HG03064 (cell line): Measurements from ENCODE around the gene KCNN4.

Experiments used
- ATAC-seq: cut with Tn5 transposase; IDR thresholded peaks from one replicate; pipeline ENCODE4 v1.9.1; 2021; ENCODE audit warnings: low read depth; ENCODE audit not compliant: unreplicated experiment

The KCNN4 gene

GRCh38 chr19:43751466-43752220 lies 29.1 kb downstream of the KCNN4 start:
- ATAC-seq, result no peak

DNA sequence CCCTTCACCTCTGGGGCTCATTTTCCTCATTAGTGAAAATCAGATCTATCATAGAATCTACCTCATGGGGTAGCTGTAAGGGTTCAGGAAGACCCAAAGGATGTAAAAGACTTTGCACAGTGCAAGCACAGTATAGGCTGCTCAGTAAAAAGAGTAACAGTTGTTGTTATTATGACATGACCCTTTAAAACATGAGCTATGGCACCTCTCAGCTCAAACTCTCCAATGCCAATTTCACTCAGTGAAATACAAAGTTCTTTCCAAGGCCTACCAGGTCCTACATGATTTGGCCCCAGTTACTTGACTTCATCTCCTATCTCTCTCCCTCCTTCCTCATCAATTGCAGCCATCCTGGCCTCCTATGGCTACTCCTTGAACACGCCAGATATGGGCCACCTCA lies 30.9 kb downstream of the KCNN4 start:
- no peak for ATAC-seq

DNA sequence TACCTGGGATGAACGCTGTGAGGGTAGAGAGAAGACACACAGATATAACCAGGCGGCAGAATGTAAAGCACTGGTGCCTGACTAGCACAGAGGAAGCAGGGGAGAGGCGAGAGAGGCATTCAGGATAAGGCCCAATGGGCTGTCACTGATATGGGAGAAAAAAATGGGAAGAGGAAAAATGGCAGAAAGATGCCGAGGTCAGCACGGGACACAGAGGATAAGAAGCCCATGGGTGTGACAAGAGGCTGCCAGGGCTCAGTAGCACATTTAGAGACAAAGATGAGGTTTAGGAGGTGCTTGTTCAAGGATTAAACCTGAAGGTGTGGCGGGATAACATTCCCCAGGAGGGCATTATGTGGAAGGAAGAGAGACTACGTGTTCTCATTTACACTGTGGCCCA lies 31.6 kb downstream of the KCNN4 start:
- ATAC-seq, result no peak

DNA sequence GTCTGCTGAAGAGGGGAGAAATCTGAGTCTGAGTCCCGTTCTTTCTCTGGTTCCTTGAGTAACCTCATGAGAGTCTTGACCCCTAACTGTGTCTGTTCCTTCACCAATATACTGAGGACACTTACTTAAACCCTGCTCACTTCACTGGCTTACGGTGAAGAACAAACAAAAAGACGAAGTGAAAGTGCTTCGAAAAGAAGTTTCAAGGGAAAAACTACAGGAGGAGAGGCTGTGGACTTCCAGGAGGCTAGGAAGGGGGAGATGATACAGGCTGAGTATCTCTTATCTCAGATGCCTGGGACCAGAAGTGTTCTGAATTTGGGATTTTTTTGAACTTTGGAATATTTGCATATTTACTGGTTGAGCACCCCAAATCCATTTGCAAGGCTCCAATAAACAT lies 32.1 kb downstream of the KCNN4 start:
- no peak for ATAC-seq

DNA sequence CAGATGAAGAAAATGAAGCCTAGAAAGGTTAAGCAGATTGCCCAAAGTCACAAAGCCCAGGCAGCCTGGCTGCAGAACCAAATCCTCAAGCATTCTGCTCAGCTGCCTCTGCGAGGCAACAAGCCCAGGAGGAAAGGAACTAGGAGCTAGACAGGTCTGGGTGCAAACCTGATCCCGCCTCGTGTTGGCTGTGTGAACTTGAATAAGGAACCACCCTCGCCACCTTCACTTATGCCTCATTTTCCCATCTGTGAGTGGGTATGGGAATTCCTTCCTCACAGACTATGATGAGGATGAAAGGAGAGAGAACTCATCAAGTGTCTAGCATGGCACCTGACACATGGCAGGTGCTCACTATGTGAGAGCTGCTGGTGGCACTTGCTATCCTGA lies 32.6 kb downstream of the KCNN4 start:
- no peak for ATAC-seq

DNA sequence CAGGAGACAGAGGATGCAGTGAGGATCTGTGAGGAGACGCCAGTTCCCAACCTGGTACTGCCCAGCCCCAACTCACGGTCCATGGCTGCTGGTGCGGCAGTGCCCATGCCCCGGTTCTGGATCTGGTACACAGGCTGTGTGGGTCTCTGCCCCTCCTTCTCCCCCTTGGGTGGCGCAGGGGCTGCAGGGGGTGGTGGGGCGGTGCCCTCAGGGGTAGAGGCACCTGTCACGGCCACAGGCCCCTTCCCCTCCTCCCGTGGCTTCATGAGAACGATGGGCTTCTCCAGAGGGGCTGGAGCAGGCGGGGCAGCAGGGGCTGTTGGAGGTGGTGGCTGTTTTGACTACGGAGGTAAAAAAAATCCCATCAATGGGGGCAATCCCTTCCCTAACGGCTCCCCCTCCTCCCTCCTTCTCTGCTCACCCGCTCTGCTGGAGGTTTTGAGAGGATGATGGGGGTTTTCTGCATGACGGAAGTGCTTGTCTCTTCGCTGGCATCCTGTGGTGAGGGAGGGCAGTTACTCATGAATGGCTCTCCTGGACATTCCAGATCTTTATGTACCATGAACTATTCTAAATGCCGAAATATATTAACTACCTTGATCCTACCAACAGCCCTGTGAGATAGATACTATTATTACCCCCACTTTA lies 33.1 kb downstream of the KCNN4 start:
- ATAC-seq, result no peak

DNA sequence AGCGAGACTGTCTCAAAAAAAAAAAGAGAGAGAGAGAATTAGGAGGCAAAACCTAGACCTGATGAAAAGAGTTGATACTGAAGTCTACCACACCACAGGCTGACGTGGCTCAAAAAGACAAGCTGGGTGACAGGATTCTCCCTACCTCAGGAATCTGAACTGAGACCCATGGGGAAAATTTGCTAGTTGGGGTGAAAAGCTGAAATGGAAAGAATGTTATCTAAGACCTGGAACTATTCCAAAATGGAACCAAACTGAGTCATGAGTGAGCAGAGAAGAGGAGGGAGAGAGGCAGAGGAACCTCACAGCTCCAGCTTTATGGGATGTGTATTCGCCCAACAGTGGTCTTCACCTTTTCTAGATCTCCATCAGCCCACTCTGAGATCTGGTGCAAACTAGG lies 37.7 kb downstream of the KCNN4 start:
- no peak for ATAC-seq

DNA sequence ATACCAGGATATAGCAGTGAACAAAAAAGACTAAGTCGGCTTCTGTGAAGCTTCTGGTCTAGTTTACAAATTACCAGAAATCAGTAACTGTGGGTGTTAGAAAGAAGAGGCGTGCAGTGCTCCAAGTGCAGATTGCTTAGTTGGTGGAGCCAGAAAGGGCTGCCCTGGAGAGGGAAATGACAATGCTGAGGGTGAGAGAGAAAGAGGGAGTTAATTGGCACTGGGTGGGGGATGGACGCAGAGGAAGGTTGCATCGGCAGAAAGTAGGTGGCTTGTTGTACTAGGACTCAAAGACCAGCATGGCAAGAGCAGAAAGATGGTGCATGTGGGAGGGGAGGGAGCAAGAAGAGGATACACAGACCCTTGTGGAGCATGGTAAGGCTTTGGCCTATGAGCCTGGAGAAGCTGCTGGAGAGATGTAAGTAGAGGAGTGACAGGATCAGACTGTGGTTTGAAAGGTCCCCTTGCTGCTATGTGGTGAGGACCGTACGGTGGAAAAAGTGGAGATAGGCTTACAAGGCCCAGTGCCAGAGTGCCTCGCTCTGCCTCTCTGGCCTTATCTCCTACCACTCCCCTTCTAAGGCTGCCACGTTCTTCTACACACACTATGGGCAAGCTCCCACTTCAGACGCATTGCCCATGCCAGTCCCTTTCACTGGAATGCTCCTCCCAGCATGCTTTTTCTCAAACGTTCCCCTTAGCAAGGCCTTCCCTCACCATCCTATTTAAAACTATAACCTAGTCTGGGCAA lies 39.5 kb downstream of the KCNN4 start:
- no peak for ATAC-seq

GRCh38 chr19:43739439-43740235 lies 41.1 kb downstream of the KCNN4 start:
- no peak for ATAC-seq

DNA sequence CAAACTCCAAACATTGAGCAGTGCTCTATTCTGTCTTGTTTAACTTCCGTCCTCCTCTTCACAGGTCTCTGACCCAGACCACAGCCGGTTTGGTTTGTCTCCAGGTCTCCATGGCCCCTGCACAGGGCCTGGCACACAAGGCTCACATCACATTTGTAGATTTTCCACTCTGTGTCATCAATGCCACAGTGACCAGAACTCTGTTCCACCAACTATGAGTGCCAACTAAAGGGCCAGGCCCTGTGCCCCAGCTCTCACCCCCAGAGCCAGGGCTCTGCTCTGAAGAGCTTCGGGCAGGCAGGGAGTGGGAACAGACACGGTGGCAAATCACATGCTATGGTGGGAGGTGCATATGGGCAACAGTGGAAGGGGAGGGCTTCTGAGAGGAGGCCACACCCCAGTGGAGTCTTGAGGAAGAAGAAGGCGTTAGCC lies 42.0 kb downstream of the KCNN4 start:
- ATAC-seq, result no peak

DNA sequence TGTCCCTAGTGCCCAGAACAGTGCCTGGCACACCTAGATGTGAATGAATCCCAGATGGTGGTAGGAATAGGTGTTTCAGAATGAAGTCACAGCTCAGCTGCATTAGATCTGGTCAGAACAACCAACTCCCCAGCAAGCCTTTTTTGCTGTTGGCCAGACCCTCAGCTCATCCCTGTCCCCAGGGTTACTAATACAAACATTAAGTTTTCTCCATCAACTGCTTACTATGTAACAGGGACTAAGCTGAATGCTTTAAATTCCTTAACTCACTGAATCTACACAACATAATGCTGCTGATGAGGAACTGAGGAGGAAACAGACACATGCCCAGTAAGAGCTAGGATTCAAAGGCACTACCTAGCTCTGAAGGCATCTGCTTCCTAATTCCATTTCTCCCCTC lies 44.8 kb downstream of the KCNN4 start:
- no peak for ATAC-seq

- no peak for ATAC-seq
Observed at GRCh38 chr19:43735013-43735412, 45.8 kb downstream of the KCNN4 start.

DNA sequence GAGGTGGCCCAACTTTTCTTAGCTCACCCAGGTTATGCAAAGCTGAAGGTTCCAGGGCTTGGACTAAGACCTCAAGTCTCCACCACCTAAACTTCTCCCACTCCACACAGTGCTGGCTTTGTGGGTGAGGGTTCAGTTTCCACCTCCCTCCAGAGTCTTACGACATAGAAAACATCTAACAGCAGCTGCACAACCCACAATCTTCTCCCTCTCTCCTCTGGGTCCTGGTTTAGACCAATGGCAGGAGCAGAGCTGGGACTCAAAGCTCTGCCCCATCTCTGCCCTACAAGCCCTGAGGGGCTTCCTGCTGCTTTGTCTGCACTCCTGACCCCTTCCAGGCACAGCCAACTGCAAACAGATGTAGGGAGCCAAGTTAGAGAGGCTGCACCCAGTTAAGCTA lies 48.9 kb downstream of the KCNN4 start:
- no peak for ATAC-seq

GRCh38 chr19:43731346-43731745 lies 49.4 kb downstream of the KCNN4 start:
- ATAC-seq, result no peak

DNA sequence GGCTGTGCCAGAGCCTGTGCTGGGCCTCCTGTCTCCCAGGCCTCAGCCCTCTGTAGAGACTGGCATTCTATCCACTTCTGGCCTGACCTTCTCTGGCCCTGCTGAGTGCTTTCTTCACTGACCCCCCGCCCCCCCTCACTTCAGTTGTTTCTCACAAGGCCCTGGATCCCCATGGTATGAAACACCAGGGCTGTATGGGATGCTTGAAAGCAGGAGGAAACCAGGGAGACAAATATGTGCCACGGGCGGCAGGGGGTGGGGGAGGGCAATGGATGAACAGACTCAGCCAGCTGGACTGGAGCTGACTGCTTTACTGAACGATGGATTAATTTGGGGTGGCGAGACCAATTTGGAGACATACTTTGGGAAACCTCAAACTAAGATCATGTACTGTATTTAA lies 50.9 kb downstream of the KCNN4 start:
- ATAC-seq, result no peak

DNA sequence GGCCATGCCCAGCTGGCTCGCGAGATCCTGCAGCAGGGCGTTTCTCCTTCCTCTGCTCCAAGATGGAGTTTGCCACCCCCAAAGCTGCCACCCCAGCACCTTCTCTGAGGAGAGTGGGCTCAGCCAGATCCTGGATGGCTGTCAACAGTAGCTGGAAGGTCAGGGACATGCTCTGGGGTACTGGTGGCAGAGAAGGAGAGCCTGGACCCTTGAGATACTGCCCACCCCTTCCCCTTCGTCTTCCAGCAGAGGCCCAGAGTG lies 53.2 kb downstream of the KCNN4 start:
- no peak for ATAC-seq

DNA sequence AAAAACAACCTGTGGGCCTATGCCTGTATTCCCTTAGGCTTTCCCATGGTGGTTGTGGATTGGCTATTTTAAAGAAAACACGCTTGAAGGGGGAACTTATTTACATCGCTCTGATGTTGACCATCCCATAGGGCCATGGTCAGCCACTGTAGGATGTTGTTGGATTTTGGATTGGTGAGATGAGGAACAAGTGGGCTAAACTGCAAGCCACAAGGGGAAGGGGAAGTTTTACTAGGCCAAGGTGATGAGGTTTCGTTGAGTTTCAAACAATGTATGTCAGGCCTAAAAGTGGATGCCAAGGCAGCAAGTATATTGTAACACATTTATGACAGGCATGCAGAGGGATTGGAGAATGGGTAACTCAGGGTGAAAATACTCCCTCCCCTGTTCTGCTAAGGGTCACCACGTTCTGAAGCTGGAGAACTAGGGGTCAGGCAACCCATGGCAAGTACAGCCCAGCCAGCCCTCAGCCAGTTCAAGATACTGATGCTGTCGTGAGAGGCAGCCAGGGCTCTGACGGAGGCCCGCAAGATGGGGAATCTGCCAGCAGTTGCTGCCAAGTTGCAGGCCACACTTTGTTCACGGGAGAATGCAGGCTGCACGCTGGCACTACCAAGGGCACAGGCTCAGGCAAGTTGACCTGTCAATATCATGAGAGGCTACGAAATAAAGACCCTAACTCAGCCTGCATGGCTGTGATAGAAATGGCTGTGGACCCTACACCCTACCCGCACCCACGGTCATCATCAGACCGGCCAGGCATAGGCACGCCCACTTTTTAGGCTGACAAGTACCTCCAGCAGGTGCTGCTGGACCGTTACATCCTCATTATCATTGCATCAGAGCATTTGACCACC lies 53.8 kb downstream of the KCNN4 start:
- ATAC-seq, result no peak

DNA sequence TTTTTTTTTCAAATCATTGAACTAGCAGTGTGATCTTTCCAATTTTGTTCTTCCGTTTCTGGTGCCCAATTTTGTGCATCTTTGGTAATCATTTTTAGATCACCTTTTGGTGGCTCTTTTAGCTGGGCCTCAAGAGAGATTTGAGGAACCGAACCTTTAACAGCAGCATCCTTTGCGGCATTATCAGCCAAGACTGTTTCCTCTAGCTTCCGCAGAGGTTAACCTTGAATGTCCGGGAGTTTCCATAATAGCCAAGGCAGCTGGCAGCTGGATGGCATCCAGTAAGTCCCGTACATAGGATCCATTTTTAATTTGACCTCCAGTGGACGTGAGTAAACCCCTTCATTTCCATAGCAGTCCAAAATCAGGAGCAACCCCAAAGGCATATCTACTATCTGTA lies 55.3 kb downstream of the KCNN4 start:
- no peak for ATAC-seq

DNA sequence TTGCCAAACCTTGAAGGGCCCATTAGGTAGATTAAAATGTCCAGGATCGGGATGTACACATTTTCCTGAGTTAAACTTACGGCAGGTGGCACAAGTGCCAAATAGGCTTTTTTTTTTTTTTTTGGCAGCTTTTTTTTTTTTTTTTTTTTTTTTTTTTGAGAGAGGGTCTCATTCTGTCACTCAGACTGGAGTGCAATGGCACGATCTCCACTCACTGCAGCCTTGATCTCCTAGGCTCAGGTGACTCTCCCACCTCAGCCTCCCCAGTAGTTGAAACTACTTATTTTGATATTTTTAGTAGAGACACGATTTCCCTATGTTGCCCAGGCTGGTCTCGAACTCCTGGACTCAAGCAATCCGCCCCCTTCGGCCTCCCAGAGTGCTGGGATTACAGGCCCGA lies 55.9 kb downstream of the KCNN4 start:
- ATAC-seq, result no peak

GRCh38 chr19:43723588-43723987 lies 57.2 kb downstream of the KCNN4 start:
- ATAC-seq, result no peak
